ENCODE measurements around the gene DNHD1.

DNA sequence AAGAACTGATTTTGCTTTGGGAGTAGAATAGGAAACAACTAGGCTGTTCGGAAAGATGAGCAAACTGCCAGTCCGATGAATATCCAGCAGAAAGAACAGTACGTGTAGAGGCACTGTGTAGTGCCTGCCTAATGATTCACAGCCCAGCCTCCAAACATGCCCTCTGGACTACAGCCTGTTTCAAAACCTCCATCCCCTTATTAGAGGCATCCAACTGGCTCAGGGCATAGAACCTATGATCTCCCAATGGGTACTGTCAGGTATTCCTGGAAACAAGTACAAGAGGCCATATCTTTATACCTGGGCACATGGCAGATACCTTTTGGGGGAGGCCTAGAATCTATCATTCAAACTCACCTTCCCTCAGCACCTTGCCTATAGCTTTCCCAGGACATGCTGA lies 101.5 kb downstream of the DNHD1 start:
- TF ChIP-seq, protein P1, sequence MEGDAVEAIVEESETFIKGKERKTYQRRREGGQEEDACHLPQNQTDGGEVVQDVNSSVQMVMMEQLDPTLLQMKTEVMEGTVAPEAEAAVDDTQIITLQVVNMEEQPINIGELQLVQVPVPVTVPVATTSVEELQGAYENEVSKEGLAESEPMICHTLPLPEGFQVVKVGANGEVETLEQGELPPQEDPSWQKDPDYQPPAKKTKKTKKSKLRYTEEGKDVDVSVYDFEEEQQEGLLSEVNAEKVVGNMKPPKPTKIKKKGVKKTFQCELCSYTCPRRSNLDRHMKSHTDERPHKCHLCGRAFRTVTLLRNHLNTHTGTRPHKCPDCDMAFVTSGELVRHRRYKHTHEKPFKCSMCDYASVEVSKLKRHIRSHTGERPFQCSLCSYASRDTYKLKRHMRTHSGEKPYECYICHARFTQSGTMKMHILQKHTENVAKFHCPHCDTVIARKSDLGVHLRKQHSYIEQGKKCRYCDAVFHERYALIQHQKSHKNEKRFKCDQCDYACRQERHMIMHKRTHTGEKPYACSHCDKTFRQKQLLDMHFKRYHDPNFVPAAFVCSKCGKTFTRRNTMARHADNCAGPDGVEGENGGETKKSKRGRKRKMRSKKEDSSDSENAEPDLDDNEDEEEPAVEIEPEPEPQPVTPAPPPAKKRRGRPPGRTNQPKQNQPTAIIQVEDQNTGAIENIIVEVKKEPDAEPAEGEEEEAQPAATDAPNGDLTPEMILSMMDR (IDR thresholded peaks at IDR 0.05) = no peak
- TF ChIP-seq POLR2AphosphoS5 (IDR thresholded peaks at IDR 0.05) (no peak), POLR2A (IDR thresholded peaks at IDR 0.05) (no peak), EP300 (IDR thresholded peaks at IDR 0.05) (no peak)
